Right atrium auricular region (tissue), 2 donors: ENCODE data around the gene GASK1A. TPM values are rescaled to one million over a fixed set of nuclear protein-coding genes. Genes with fewer than 3 reads are reported as not detected.

ENCODE experiments used
- DNase-seq: peaks from one replicate; pipeline ENCODE4 v3.0.0-alpha.2; 2019; ENCODE audit warnings: low spot score
- H3K27ac ChIP-seq, 2 donors: fragments of 200-600 bp; sonication (generic); 1 replicate in 1 of 2; 2 replicates in 1 of 2; pipeline ENCODE4 v1.5.1; 2016 to 2019
- H3K27me3 ChIP-seq, 2 donors: fragments of 200-600 bp; sonication (generic); one replicate each; pipeline versions ENCODE4 v1.5.1 to v1.6.0; 2017 to 2019
- H3K36me3 ChIP-seq: fragments of 200-600 bp; sonication (generic); one replicate; pipeline ENCODE4 v1.5.1; 2016
- H3K4me1 ChIP-seq, 2 donors: fragments of 200-600 bp; sonication (generic); one replicate each; pipeline versions ENCODE4 v1.5.1 to v1.6.0; 2017 to 2019
- H3K4me3 ChIP-seq, 2 donors: fragments of 200-600 bp; sonication (generic); 1 replicate in 1 of 2; 2 replicates in 1 of 2; pipeline ENCODE4 v1.5.1; 2017 to 2019; ENCODE audit warnings: mild to moderate bottlenecking in 1 of 2, moderate library complexity in 1 of 2
- H3K9me3 ChIP-seq, 2 donors: fragments of 200-600 bp; sonication (generic); one replicate each; pipeline ENCODE4 v1.5.1; 2019
- total RNA-seq, 2 donors: library from RNA; depleted of rRNA; stranded (reverse); fragments of >200 nt; gene quantifications; one replicate each; pipeline ENCODE4 v1.1.0, GENCODE V29; 2016
- TF ChIP-seq, protein P1 (sequence below), 2 donors: fragments of 200-600 bp; sonication (generic); IDR thresholded peaks; one replicate each; pipeline ENCODE4 v1.5.1; 2019; ENCODE audit warnings: antibody characterized with exemption in 2 of 2

GASK1A gene
- total RNA-seq, 2 donors from 2014 or later: 1.5 to 2.1 TPM

DNA sequence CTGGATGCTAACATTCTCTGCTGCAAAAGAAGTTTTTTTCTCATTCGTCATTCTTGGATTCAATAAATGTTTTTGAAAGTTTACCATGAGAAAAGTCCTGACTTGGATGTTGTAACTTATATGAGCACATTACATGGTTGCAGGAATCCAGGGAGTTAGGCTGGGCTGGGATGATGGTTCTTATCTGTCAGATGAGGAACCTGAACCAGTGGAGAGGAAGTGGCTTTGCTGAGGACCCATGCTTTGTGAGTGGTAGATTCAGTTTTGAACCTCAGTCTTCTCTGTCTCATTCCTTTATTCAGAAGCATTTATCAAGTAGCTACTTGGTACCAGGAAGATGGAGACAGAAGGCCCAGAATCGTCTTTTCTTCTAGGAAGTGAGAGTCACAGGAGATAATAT, 3.7 kb upstream of the GASK1A start:
- Histone ChIP-seq H3K4me1 (peaks cover 0 to 12% of the 10 kb centered on the region in 2 donors), H3K4me3 (no peak overlapping the region), H3K27me3 (no peaks in the 10 kb centered on the region), H3K36me3 (no peaks in the 10 kb centered on the region), H3K27ac (no peak overlapping the region), H3K9me3 (peaks cover 0 to 12% of the 10 kb centered on the region in 2 donors)
- DNase-seq: no peak
- TF ChIP-seq, protein P1, sequence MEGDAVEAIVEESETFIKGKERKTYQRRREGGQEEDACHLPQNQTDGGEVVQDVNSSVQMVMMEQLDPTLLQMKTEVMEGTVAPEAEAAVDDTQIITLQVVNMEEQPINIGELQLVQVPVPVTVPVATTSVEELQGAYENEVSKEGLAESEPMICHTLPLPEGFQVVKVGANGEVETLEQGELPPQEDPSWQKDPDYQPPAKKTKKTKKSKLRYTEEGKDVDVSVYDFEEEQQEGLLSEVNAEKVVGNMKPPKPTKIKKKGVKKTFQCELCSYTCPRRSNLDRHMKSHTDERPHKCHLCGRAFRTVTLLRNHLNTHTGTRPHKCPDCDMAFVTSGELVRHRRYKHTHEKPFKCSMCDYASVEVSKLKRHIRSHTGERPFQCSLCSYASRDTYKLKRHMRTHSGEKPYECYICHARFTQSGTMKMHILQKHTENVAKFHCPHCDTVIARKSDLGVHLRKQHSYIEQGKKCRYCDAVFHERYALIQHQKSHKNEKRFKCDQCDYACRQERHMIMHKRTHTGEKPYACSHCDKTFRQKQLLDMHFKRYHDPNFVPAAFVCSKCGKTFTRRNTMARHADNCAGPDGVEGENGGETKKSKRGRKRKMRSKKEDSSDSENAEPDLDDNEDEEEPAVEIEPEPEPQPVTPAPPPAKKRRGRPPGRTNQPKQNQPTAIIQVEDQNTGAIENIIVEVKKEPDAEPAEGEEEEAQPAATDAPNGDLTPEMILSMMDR (IDR thresholded peaks at IDR 0.05): no peak

DNA sequence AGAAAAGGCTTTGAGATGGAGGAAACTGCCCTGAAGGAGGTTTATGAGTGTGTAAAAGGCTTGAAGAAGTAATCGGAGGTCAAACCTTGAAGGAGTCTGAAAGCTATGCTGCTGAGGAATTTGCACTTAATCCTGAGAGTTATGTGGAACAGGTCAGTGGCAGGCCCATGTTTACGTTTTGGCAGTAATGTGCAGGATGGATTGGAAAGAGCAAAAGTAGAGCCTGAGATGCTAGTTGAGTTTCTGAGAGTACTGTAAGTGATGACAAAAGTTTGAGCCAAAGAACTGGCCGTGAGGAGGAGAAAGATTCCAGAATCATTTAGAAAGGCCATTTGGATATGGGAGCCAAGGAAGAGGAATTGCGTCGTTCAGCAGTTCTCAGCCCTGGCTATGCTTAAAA, 3.2 kb upstream of the GASK1A start:
- peaks cover 0 to 12% of the 10 kb centered on the region in 2 donors for H3K4me1 ChIP-seq
- H3K36me3 ChIP-seq: no peaks in the 10 kb centered on the region
- peaks cover 0 to 12% of the 10 kb centered on the region in 2 donors for H3K9me3 ChIP-seq
- H3K4me3 ChIP-seq: no peak overlapping the region
- no peak for DNase-seq
- no peaks in the 10 kb centered on the region for H3K27me3 ChIP-seq
- H3K27ac ChIP-seq: no peak overlapping the region
- TF ChIP-seq, protein P1 (IDR thresholded peaks at IDR 0.05): no peak

DNA sequence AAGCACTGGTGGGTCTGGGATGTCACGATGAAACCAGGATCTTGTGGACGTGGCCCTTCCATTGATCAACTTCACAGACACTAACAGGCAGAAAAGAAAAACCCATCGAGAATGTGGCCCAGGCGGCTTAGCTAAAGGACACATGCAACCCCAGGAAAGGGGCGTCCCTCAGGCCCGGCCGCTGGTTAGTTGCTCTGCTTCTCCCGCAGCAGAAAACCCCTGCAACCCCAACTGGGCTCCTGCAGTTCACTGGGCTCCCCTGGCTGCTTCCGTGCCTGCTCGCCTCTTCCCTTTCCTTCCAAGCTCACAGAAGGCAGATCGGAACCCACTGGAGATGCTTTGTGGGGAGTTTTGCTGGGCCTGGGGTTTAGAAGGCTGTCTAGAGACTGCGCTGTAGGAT, 1.1 kb downstream of the GASK1A start:
- Histone ChIP-seq H3K4me3 (peak overlapping the region in 1 of 2 donors; percentile 61), H3K4me1 (peaks cover 0 to 12% of the 10 kb centered on the region in 2 donors), H3K36me3 (no peaks in the 10 kb centered on the region), H3K27ac (no peak overlapping the region), H3K9me3 (peaks cover 0 to 5% of the 10 kb centered on the region in 2 donors), H3K27me3 (no peaks in the 10 kb centered on the region)
- TF ChIP-seq, protein P1 (IDR thresholded peaks at IDR 0.05): no peak
- DNase-seq: no peak

DNA sequence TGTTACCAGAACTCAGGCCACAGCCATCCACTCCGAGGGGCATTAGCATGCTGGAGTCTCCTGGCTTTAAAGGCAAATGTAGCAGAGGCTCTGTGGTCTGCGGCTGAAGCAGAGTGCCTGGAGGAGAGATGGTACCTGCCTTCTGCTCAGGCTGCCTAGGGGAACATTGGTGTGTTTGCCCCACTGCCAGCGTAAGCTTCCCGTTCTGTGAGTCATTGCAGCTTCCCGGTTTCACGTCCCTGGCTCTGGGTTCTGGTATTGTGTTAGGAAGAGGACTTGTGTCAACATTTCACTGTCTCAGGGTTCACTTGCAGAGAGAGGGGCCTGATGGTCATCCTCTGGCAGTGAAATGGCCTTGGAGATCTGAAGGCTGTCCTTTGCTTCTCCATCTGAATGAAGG, 1.8 kb downstream of the GASK1A start:
- Histone ChIP-seq H3K27ac (peak overlapping the region in 1 of 2 donors; percentile 14), H3K9me3 (peaks cover 0 to 5% of the 10 kb centered on the region in 2 donors), H3K4me1 (peaks cover 0 to 12% of the 10 kb centered on the region in 2 donors), H3K27me3 (no peaks in the 10 kb centered on the region), H3K4me3 (peak overlapping the region in 1 of 2 donors; percentile 61), H3K36me3 (no peaks in the 10 kb centered on the region)
- TF ChIP-seq, protein P1 (IDR thresholded peaks at IDR 0.05): no peak
- DNase-seq: peak; percentile 79

DNA sequence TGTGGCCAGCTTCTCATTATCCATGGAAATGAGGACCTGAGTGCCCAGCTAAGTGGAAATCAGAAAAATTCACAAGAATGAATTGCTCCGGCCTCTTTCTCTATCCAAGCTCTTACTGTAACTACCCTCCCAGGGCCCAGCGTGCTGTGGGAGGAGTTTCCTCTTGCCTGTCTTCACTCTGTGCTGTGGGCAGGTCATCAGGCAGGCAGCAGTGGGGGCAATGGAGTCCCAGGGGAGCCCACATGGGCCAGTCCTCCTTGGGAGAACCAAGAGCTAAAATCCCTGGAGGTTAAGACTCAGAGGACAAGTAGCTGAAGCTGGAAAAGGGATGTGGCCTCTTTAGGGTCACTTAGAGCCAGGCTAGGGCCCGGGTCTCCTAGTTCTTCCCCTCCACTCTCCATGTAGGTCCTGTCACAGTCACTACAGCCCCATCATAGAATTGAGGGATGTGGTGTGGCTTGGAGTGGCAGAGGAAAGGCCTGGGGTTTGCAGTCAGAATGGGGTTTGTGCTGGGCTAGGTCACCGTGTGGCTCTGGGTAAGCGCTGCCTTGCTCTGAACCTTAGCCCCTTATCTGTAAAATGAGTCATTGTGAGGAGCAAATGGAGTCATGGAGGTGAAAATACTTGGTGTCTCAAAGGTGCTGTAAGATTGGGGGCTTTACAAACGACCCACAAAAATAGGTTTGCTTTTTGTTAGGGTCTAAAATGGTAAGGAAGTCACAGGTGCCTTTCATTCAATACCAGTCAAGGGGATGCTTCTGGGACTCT, 3.7 kb downstream of the GASK1A start:
- H3K27me3 ChIP-seq: no peaks in the 10 kb centered on the region
- H3K9me3 ChIP-seq: no peaks in the 10 kb centered on the region
- H3K36me3 ChIP-seq: no peaks in the 10 kb centered on the region
- H3K4me3 ChIP-seq: no peak overlapping the region
- DNase-seq: no peak
- H3K27ac ChIP-seq: no peak overlapping the region
- H3K4me1 ChIP-seq: peaks cover 0 to 12% of the 10 kb centered on the region in 2 donors
- TF ChIP-seq, protein P1 (IDR thresholded peaks at IDR 0.05): no peak
